ENCODE results near the gene ASCC3. TPM values are rescaled to one million over a fixed set of nuclear protein-coding genes. Genes with fewer than 3 reads are reported as not detected.

Gene ASCC3
- total and polyA plus RNA-seq, 2 donors (not counting 3 experiments of a cell fraction or from before 2014, with no cell fraction given), result 15.7 to 57.2 TPM

DNA sequence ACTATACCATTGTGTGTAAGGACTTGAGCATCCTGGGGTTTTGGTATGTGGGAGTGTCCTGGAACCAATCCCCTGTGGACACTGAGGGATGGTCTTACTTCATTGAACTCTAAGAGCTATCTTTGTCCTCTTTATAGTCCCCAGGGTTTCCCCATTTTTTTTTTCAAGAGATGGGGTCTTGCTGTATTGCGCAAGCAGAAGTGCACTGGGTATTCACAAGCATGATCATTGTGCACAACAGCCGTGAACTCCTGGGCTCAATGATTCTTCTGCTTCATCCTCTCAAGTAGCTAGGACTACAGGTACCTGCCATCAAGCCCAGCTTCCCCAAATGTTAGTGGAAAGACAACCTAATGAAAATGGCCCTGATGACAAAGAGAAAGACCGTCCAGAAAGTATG lies 2.2 kb upstream of the ASCC3 start:
- no peak overlapping the region for H3K27ac ChIP-seq (ENCODE audit: insufficient read depth, low read depth, low read length)
- H2AFZ ChIP-seq (ENCODE audit: low read depth, low read length), result no peak overlapping the region
- H3K9me3 ChIP-seq (replicated peaks; ENCODE audit: control insufficient read depth, insufficient read depth, low read length), result no peaks in the 10 kb centered on the region
- no TSS peak for BruUV-seq (replicated peaks)
- intact Hi-C loops (cut with micrococcal nuclease) (no loop called here), dilution Hi-C loops (cut with MboI; ENCODE audit: extremely low pct_ligation_motif_present, low sequenced_read_pairs) (no loop called here)
- no peak for FAIRE-seq
- peaks cover 26% of the 10 kb centered on the region for H3K79me2 ChIP-seq (ENCODE audit: control insufficient read depth, insufficient read depth, low read length)
- ChIA-PET CTCF (no interaction called here), POLR2A (no interaction called here)
- peaks cover 16% of the 10 kb centered on the region for H3K4me1 ChIP-seq (ENCODE audit: control insufficient read depth, extremely low read depth, insufficient read depth, low read length)
- no peak overlapping the region for H3K4me3 ChIP-seq (replicated peaks in 1 of 3; ENCODE audit: insufficient read depth in 1 of 3, low read depth in 1 of 3, low read length in 3 of 3)
- H4K20me1 ChIP-seq (replicated peaks; ENCODE audit: control insufficient read depth, extremely low read depth, insufficient read depth, low read length), result no peaks in the 10 kb centered on the region
- H3K4me2 ChIP-seq (ENCODE audit: insufficient read depth, low read length), result no peak overlapping the region
- no peaks in the 10 kb centered on the region for H3K27me3 ChIP-seq (ENCODE audit: control insufficient read depth in 2 of 2, insufficient read depth in 2 of 2, low read length in 2 of 2)
- H3K9me1 ChIP-seq (replicated peaks; ENCODE audit: control insufficient read depth, extremely low read depth, insufficient read depth, low read length), result no peaks in the 10 kb centered on the region
- no peak for DNase-seq (ENCODE audit: low read depth, low spot score)
- no peaks in the 10 kb centered on the region for H3K36me3 ChIP-seq (ENCODE audit: control insufficient read depth in 2 of 2, extremely low read depth in 1 of 2, insufficient read depth in 2 of 2, low read length in 2 of 2)
- TF ChIP-seq GATA2 (IDR thresholded peaks at IDR 0.05; ENCODE audit: insufficient read depth, insufficient read length, low read depth, low read length), result no peak
- TF ChIP-seq EZH2 (IDR thresholded peaks at IDR 0.05; ENCODE audit: borderline replicate concordance, low read depth, low read length, severe bottlenecking), result no peak
- TF ChIP-seq POLR2A (IDR thresholded peaks at IDR 0.05; ENCODE audit: low read depth, low read length), result no peak
- TF ChIP-seq MYC (IDR thresholded peaks at IDR 0.05; ENCODE audit: low read depth, low read length), result no peak
- no peak for TF ChIP-seq POLR2AphosphoS5 (IDR thresholded peaks at IDR 0.05; ENCODE audit: insufficient read depth, low read depth, low read length)
- TF ChIP-seq JUN (IDR thresholded peaks at IDR 0.05; ENCODE audit: borderline replicate concordance, insufficient read depth, insufficient read length, low read depth), result no peak
- TF ChIP-seq, protein P1, sequence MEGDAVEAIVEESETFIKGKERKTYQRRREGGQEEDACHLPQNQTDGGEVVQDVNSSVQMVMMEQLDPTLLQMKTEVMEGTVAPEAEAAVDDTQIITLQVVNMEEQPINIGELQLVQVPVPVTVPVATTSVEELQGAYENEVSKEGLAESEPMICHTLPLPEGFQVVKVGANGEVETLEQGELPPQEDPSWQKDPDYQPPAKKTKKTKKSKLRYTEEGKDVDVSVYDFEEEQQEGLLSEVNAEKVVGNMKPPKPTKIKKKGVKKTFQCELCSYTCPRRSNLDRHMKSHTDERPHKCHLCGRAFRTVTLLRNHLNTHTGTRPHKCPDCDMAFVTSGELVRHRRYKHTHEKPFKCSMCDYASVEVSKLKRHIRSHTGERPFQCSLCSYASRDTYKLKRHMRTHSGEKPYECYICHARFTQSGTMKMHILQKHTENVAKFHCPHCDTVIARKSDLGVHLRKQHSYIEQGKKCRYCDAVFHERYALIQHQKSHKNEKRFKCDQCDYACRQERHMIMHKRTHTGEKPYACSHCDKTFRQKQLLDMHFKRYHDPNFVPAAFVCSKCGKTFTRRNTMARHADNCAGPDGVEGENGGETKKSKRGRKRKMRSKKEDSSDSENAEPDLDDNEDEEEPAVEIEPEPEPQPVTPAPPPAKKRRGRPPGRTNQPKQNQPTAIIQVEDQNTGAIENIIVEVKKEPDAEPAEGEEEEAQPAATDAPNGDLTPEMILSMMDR (IDR thresholded peaks at IDR 0.05; ENCODE audit: extremely low read depth in 1 of 2, insufficient read depth in 1 of 2, low read depth in 1 of 2, low read length in 2 of 2), result no peak
- TF ChIP-seq FOS (IDR thresholded peaks at IDR 0.05; ENCODE audit: borderline replicate concordance, insufficient read depth, low read length), result no peak
- no peak overlapping the region for H3K9ac ChIP-seq (replicated peaks; ENCODE audit: extremely low read depth, insufficient read depth, low read length)
